ENCODE measurements around the gene ACTL10. TPM values are rescaled to one million over a fixed set of nuclear protein-coding genes. Genes with fewer than 3 reads are reported as not detected.

The ACTL10 gene
- total RNA-seq, 1 experiment from 2014 or later: 1.3 TPM

DNA sequence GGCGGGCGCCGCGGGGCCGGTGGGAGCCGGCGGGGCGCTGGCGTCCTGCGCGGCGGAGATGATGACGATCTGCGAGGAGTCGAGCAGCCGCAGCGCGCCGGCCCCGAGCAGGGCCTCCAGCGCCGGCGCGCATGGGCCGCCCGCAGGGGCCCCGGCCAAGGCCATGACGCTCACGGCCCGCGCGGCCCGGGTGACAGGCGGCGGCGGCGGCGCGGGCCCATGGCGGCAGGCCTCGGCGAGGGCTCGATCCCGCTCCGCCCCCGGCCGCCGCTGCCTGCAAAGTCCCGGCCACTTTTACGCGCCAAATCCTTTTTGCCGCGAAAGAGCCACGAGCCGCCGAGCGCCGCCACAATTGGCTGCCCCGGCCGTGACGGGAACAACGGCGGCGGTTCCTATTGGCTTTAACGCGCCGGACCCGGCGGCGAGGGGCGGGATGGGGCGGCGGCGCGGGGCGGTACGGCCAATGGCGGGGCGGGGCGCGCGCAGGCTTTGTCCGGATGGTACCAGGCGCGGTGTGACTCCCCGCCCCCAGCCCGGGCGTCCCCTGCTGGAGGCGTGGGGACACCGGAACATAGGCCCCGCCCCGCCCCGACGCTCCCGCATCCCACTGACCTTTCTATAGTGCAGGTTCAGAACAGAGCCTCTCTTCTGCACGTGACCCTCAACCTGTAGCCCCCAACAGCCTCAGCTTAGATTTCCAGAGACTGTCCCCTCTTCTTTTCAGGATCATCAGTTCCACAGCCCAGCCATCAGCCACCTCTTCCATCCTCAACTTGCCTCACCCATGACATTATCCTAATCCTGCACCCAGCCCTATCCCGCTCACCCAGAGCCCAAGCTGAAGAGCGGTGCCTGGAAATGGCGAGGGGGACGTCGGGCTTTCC lies 19.6 kb downstream of the ACTL10 start, which contains the start of gene E2F1 (continued):
- TF ChIP-seq, protein P1, sequence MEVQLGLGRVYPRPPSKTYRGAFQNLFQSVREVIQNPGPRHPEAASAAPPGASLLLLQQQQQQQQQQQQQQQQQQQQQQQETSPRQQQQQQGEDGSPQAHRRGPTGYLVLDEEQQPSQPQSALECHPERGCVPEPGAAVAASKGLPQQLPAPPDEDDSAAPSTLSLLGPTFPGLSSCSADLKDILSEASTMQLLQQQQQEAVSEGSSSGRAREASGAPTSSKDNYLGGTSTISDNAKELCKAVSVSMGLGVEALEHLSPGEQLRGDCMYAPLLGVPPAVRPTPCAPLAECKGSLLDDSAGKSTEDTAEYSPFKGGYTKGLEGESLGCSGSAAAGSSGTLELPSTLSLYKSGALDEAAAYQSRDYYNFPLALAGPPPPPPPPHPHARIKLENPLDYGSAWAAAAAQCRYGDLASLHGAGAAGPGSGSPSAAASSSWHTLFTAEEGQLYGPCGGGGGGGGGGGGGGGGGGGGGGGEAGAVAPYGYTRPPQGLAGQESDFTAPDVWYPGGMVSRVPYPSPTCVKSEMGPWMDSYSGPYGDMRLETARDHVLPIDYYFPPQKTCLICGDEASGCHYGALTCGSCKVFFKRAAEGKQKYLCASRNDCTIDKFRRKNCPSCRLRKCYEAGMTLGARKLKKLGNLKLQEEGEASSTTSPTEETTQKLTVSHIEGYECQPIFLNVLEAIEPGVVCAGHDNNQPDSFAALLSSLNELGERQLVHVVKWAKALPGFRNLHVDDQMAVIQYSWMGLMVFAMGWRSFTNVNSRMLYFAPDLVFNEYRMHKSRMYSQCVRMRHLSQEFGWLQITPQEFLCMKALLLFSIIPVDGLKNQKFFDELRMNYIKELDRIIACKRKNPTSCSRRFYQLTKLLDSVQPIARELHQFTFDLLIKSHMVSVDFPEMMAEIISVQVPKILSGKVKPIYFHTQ (CRISPR knock-in tag; IDR thresholded peaks at IDR 0.05): no peak
- no peak for TF ChIP-seq JAZF1 (CRISPR knock-in tag; IDR thresholded peaks at IDR 0.05)
- TF ChIP-seq, protein P2, sequence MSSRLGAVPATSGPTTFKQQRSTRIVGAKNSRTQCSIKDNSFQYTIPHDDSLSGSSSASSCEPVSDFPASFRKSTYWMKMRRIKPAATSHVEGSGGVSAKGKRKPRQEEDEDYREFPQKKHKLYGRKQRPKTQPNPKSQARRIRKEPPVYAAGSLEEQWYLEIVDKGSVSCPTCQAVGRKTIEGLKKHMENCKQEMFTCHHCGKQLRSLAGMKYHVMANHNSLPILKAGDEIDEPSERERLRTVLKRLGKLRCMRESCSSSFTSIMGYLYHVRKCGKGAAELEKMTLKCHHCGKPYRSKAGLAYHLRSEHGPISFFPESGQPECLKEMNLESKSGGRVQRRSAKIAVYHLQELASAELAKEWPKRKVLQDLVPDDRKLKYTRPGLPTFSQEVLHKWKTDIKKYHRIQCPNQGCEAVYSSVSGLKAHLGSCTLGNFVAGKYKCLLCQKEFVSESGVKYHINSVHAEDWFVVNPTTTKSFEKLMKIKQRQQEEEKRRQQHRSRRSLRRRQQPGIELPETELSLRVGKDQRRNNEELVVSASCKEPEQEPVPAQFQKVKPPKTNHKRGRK (CRISPR knock-in tag; IDR thresholded peaks at IDR 0.05; ENCODE audit: borderline replicate concordance): no peak
- TF ChIP-seq ZNF671 (CRISPR knock-in tag; IDR thresholded peaks at IDR 0.05): no peak
- TF ChIP-seq ZNF219 (CRISPR knock-in tag; IDR thresholded peaks at IDR 0.05; ENCODE audit: borderline replicate concordance): no peak
- TF ChIP-seq ZBTB21 (CRISPR knock-in tag; IDR thresholded peaks at IDR 0.05; ENCODE audit: borderline replicate concordance): no peak
- TF ChIP-seq OVOL2 (CRISPR knock-in tag; IDR thresholded peaks at IDR 0.05; ENCODE audit: borderline replicate concordance): no peak
- no peak for TF ChIP-seq ZNF121 (CRISPR knock-in tag; IDR thresholded peaks at IDR 0.05)
- TF ChIP-seq NFATC4 (CRISPR knock-in tag; IDR thresholded peaks at IDR 0.05): no peak
- peak; percentile 83 for TF ChIP-seq GABPB1 (CRISPR knock-in tag; IDR thresholded peaks at IDR 0.05)
- TF ChIP-seq, protein P3, sequence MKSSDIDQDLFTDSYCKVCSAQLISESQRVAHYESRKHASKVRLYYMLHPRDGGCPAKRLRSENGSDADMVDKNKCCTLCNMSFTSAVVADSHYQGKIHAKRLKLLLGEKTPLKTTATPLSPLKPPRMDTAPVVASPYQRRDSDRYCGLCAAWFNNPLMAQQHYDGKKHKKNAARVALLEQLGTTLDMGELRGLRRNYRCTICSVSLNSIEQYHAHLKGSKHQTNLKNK (CRISPR knock-in tag; IDR thresholded peaks at IDR 0.05): no peak
- TF ChIP-seq, protein P4, sequence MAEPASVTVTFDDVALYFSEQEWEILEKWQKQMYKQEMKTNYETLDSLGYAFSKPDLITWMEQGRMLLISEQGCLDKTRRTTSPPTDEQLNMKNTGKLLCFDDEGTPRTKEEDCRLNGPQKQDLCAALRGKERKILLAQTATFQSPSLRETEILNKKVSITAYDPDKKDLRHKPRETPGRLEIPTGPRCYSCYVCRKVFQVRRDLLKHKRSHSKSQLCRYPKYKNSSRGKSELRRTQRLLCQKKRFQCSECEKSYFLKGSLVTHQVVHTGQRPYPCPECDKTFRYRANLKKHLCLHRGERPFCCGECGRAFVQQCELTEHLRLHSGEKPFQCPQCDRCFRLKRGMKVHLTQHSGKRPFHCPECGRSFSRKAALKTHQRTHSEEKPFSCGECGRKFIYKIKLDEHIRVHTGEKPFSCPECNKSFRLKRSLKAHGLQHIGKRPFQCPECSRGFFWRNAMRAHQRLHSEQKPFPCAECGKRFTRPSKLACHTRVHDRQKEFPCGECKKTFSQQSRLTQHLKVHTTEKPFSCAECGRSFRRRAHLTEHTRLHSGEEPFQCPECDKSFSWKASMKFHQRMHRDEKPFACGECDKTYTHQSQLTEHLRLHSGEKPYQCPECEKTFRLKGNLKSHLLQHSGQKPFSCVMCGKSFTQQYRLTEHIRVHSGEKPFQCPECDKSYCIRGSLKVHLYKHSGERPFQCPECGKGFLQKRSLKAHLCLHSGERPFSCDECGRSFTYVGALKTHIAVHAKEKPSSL (CRISPR knock-in tag; conservative IDR thresholded peaks at IDR 0.05): no peak
- TF ChIP-seq, protein P5, sequence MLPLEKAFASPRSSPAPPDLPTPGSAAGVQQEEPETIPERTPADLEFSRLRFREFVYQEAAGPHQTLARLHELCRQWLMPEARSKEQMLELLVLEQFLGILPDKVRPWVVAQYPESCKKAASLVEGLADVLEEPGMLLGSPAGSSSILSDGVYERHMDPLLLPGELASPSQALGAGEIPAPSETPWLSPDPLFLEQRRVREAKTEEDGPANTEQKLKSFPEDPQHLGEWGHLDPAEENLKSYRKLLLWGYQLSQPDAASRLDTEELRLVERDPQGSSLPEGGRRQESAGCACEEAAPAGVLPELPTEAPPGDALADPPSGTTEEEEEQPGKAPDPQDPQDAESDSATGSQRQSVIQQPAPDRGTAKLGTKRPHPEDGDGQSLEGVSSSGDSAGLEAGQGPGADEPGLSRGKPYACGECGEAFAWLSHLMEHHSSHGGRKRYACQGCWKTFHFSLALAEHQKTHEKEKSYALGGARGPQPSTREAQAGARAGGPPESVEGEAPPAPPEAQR (CRISPR knock-in tag; IDR thresholded peaks at IDR 0.05): no peak
- no peak for TF ChIP-seq GTF2I (CRISPR knock-in tag; conservative IDR thresholded peaks at IDR 0.05)
- peak; percentile 63; the same call in 1 of the 2 replicates for TF ChIP-seq MYBL2 (CRISPR knock-in tag; IDR thresholded peaks at IDR 0.05)
- peak; percentile 81 for TF ChIP-seq FOXK1 (CRISPR knock-in tag; IDR thresholded peaks at IDR 0.05)
- TF ChIP-seq, protein P6, sequence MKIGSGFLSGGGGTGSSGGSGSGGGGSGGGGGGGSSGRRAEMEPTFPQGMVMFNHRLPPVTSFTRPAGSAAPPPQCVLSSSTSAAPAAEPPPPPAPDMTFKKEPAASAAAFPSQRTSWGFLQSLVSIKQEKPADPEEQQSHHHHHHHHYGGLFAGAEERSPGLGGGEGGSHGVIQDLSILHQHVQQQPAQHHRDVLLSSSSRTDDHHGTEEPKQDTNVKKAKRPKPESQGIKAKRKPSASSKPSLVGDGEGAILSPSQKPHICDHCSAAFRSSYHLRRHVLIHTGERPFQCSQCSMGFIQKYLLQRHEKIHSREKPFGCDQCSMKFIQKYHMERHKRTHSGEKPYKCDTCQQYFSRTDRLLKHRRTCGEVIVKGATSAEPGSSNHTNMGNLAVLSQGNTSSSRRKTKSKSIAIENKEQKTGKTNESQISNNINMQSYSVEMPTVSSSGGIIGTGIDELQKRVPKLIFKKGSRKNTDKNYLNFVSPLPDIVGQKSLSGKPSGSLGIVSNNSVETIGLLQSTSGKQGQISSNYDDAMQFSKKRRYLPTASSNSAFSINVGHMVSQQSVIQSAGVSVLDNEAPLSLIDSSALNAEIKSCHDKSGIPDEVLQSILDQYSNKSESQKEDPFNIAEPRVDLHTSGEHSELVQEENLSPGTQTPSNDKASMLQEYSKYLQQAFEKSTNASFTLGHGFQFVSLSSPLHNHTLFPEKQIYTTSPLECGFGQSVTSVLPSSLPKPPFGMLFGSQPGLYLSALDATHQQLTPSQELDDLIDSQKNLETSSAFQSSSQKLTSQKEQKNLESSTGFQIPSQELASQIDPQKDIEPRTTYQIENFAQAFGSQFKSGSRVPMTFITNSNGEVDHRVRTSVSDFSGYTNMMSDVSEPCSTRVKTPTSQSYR (CRISPR knock-in tag; IDR thresholded peaks at IDR 0.05): no peak
- TF ChIP-seq JUN (CRISPR knock-in tag; IDR thresholded peaks at IDR 0.05): no peak; the same call in 1 of the 2 replicates
- TF ChIP-seq, protein P7, sequence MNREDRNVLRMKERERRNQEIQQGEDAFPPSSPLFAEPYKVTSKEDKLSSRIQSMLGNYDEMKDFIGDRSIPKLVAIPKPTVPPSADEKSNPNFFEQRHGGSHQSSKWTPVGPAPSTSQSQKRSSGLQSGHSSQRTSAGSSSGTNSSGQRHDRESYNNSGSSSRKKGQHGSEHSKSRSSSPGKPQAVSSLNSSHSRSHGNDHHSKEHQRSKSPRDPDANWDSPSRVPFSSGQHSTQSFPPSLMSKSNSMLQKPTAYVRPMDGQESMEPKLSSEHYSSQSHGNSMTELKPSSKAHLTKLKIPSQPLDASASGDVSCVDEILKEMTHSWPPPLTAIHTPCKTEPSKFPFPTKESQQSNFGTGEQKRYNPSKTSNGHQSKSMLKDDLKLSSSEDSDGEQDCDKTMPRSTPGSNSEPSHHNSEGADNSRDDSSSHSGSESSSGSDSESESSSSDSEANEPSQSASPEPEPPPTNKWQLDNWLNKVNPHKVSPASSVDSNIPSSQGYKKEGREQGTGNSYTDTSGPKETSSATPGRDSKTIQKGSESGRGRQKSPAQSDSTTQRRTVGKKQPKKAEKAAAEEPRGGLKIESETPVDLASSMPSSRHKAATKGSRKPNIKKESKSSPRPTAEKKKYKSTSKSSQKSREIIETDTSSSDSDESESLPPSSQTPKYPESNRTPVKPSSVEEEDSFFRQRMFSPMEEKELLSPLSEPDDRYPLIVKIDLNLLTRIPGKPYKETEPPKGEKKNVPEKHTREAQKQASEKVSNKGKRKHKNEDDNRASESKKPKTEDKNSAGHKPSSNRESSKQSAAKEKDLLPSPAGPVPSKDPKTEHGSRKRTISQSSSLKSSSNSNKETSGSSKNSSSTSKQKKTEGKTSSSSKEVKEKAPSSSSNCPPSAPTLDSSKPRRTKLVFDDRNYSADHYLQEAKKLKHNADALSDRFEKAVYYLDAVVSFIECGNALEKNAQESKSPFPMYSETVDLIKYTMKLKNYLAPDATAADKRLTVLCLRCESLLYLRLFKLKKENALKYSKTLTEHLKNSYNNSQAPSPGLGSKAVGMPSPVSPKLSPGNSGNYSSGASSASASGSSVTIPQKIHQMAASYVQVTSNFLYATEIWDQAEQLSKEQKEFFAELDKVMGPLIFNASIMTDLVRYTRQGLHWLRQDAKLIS (CRISPR knock-in tag; IDR thresholded peaks at IDR 0.05; ENCODE audit: borderline replicate concordance): no peak
- no peak for TF ChIP-seq ZNF263 (CRISPR knock-in tag; IDR thresholded peaks at IDR 0.05; ENCODE audit: low read depth)
- no peak for TF ChIP-seq MXD4 (CRISPR knock-in tag; IDR thresholded peaks at IDR 0.05; ENCODE audit: borderline replicate concordance)

Data from WTC11 (cell line).